Gastrocnemius medialis (tissue), 4 donors: ENCODE data around the gene COL1A1. TPM values are rescaled to one million over a fixed set of nuclear protein-coding genes. Genes with fewer than 3 reads are reported as not detected.

Source experiments
- ATAC-seq, 2 donors: fragments of 150-250 bp; one replicate each; pipeline ENCODE4 v1.9.1; 2016
- DNase-seq, 2 donors: peaks; one replicate each; pipeline ENCODE4 v3.0.0-alpha.2; 2019
- H3K27ac ChIP-seq, 4 donors: fragments of 200-600 bp; sonication (generic); 1 replicate in 1 of 4; 2 replicates in 3 of 4; pipeline ENCODE4 v1.5.1; 2016 to 2018; ENCODE audit warnings: mild to moderate bottlenecking in 2 of 4, moderate library complexity in 1 of 4
- H3K27me3 ChIP-seq, 3 donors: fragments of 200-600 bp; sonication (generic) in 2 of 3; 1 replicate in 1 of 3; 2 replicates in 2 of 3; pipeline versions ENCODE4 v1.5.1 to v1.6.0; 2016 to 2019; ENCODE audit warnings: mild to moderate bottlenecking in 1 of 3, moderate library complexity in 1 of 3
- H3K36me3 ChIP-seq, 2 donors: fragments of 200-600 bp; sonication (generic) in 1 of 2; one replicate each; pipeline ENCODE4 v1.5.1; 2017 to 2018
- H3K4me1 ChIP-seq, 2 donors: fragments of 200-600 bp; sonication (generic) in 1 of 2; one replicate each; pipeline ENCODE4 v1.5.1; 2016 to 2017; ENCODE audit warnings: mild to moderate bottlenecking in 2 of 2
- H3K4me3 ChIP-seq, 4 donors: fragments of 200-600 bp; sonication (generic) in 3 of 4; 1 replicate in 1 of 4; 2 replicates in 3 of 4; pipeline ENCODE4 v1.5.1; 2016 to 2019; ENCODE audit warnings: mild to moderate bottlenecking in 2 of 4
- H3K9me3 ChIP-seq, 3 donors: fragments of 200-600 bp; sonication (generic) in 2 of 3; 1 replicate in 1 of 3; 2 replicates in 2 of 3; pipeline ENCODE4 v1.5.1; 2016 to 2019
- POLR2A ChIP-seq, 2 donors: fragments of 450-650 bp; IDR thresholded peaks; one replicate each; pipeline ENCODE4 v1.6.1; 2017; ENCODE audit warnings: antibody characterized with exemption in 2 of 2, mild to moderate bottlenecking in 2 of 2, moderate library complexity in 2 of 2
- in situ Hi-C, 4 donors: fragments of 200-750 bp; cut with MboI; loops; one replicate each; pipeline versions ENCODE4 v1.15.0 to v1.8.0; 2017; ENCODE audit warnings: low sequenced_read_pairs in 4 of 4
- intact Hi-C: fragments of 100-400 bp; cut with DNase I; formaldehyde crosslinking; loops from one replicate; pipeline ENCODE4 v1.15.1; 2023; ENCODE audit warnings: low total_unique reads
- total RNA-seq, 4 donors: library from RNA; depleted of rRNA; stranded (reverse); fragments of >200 nt; gene quantifications; one replicate each; pipeline versions ENCODE4 v1.1.0 to v1.2.3, GENCODE V29; 2016
- TF ChIP-seq, protein P1 (sequence below), 5 experiments: fragments of 450-650 bp in 3 of 5; fragments of 200-600 bp in 2 of 5; sonication (generic) in 2 of 5; IDR thresholded peaks in 4 of 5; conservative IDR thresholded peaks in 1 of 5; 1 replicate in 4 of 5; 2 replicates in 1 of 5; pipeline ENCODE4 v1.5.1; 2016 to 2019; ENCODE audit warnings: antibody characterized with exemption in 5 of 5, mild to moderate bottlenecking in 3 of 5, moderate library complexity in 3 of 5

Gene COL1A1
- total RNA-seq, 4 donors from 2014 or later, result 1.7 to 9.5 (median 5.1) TPM

DNA sequence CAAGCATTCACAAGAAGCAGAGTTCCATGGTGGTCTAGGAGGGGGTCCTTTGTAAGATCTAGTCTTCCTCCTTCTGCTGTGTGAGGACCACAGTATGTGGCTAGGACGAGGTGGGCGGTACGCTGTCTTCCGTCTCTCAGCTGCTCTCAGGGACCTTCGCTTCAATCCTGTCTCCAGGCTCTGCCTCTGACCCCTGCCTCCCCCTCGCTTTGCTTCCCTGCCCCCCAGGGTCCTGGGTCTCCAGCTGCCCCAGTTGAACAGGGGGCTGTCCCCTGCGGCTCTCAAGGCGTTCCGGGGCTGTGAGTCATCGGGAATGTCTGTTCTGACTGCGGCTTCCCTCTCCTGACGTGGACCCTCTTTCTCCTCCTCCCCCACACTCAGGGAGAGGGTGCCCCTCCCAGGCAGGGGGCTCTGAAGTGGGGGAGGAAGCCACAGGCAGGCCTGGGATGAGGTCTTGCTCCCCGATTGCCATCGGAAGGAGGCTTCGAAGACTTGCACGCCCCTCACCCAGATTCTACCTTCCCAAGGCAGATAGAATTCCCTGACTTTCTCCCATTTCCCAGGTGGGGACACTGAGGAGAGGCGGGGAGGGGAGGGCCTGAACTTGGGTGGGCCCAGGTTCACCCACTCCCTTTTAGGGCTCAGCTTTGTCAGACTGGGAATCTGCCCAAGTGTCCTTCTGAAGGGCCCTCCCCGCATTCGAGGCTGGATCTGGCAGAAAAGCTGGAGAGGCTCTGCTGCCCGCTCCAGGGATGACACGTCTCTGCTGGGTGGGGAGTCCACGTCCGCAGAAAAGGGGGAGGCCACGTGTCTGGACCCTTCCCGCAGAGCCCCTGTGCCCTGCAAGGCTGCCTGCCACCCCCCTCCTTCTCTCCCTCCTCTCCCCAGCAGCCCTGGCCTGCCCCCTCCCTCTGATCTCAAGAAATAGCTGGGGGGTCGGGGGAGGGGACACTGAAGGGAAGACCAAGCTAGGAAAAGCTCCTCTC is 9.1 kb upstream of the COL1A1 start:
- peak overlapping the region; percentile 47 to 74 (median 56) for H3K27ac ChIP-seq
- TF ChIP-seq, protein P1, sequence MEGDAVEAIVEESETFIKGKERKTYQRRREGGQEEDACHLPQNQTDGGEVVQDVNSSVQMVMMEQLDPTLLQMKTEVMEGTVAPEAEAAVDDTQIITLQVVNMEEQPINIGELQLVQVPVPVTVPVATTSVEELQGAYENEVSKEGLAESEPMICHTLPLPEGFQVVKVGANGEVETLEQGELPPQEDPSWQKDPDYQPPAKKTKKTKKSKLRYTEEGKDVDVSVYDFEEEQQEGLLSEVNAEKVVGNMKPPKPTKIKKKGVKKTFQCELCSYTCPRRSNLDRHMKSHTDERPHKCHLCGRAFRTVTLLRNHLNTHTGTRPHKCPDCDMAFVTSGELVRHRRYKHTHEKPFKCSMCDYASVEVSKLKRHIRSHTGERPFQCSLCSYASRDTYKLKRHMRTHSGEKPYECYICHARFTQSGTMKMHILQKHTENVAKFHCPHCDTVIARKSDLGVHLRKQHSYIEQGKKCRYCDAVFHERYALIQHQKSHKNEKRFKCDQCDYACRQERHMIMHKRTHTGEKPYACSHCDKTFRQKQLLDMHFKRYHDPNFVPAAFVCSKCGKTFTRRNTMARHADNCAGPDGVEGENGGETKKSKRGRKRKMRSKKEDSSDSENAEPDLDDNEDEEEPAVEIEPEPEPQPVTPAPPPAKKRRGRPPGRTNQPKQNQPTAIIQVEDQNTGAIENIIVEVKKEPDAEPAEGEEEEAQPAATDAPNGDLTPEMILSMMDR (IDR thresholded peaks at IDR 0.05 in 4 of 5, conservative IDR thresholded peaks at IDR 0.05 in 1 of 5), result no peak
- no peak for TF ChIP-seq POLR2A (IDR thresholded peaks at IDR 0.05)
- in situ Hi-C loops (no loop called here), intact Hi-C loops (no loop called here)
- no peaks in the 10 kb centered on the region for H3K36me3 ChIP-seq
- ATAC-seq (peak in 1 of 2 donors; percentile 16), DNase-seq (no peak)
- peaks cover 8 to 30% (median 28%) of the 10 kb centered on the region in 3 donors for H3K27me3 ChIP-seq
- peaks cover 4 to 15% of the 10 kb centered on the region in 2 donors for H3K4me1 ChIP-seq
- H3K4me3 ChIP-seq, result no peak overlapping the region
- no peaks in the 10 kb centered on the region for H3K9me3 ChIP-seq

DNA sequence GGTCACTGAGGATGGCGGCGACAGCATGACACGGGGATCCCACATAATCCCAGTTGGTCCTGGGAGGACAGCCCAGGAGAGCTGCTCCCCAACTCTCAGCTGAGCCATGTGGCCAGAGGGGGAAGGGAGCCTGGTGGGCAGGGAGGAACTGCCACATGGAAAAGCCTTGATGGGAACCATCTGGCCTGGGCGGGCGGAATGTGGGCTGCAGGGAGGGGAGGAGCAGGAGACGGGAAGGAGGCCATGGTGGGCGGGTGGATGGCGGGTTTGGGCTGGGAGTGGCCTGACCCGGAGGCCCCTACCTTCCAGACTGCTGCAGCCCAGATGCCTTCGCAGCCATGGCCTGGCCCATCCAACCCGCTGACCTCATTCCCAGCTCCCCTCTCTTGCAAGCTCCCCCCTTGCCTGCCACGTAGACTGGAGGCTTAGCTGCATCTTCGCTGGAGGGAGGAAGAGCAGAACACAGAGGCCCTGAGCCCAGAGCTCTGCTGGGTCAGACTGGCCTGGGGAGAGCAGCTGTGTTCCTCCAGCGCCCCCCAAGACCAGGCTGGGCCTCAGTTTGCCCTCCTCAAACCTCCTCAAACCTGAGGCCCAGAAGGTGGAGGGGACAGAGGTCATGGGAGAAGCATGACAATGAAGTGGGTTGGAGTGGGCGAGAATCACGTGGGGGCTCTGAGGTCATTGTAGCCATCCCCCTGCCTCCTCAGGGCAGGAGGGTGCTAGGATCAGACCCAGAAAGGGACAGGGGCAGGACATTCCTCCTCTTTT is 8.2 kb upstream of the COL1A1 start:
- H3K27ac ChIP-seq, result peak overlapping the region; percentile 54 to 74 (median 58)
- TF ChIP-seq, protein P1 (IDR thresholded peaks at IDR 0.05 in 4 of 5, conservative IDR thresholded peaks at IDR 0.05 in 1 of 5), result no peak
- TF ChIP-seq POLR2A (IDR thresholded peaks at IDR 0.05), result peak in 1 of 2 donors; percentile 37
- DNase-seq, result peak; percentile 49 to 71
- H3K4me3 ChIP-seq, result no peak overlapping the region
- no peaks in the 10 kb centered on the region for H3K36me3 ChIP-seq
- ATAC-seq, result peak; percentile 51 to 53
- intact Hi-C loops, result no loop called here
- no peaks in the 10 kb centered on the region for H3K9me3 ChIP-seq
- peaks cover 8 to 30% (median 28%) of the 10 kb centered on the region in 3 donors for H3K27me3 ChIP-seq
- in situ Hi-C loops, result loop anchor here in 2 of 4 donors (5.0 kb wide), 2 partner anchors 63 to 88 kb away; partner anchors contain the start of gene TMEM92 (in 1 of the 2)
- H3K4me1 ChIP-seq, result peaks cover 4 to 15% of the 10 kb centered on the region in 2 donors

DNA sequence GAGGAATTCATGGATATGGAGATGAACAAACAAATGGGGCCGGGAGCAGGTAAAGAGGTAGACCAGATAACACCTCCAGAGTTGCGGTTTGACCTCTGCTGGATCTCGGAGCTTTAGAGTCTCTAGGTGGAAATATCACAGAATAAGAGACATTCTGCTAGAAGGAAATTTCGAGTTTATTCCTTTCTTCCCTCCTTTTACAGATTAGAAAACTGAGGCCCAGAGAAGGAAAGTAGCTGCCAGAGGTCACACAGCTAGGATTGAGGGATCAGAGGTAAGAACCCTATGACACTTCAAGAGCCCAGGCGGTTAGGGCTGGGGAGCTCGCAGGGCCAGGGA is 7.7 kb upstream of the COL1A1 start:
- no peak for TF ChIP-seq POLR2A (IDR thresholded peaks at IDR 0.05)
- TF ChIP-seq, protein P1 (IDR thresholded peaks at IDR 0.05 in 4 of 5, conservative IDR thresholded peaks at IDR 0.05 in 1 of 5), result no peak
- ATAC-seq (no peak), DNase-seq (no peak)
- H3K4me3 ChIP-seq, result no peak overlapping the region
- intact Hi-C loops (no loop called here), in situ Hi-C loops (loop anchor here in 2 of 4 donors (5.0 kb wide), 2 partner anchors 63 to 88 kb away; partner anchors contain the start of gene TMEM92 (in 1 of the 2))
- H3K27me3 ChIP-seq, result peaks cover 8 to 30% (median 28%) of the 10 kb centered on the region in 3 donors
- no peaks in the 10 kb centered on the region for H3K9me3 ChIP-seq
- H3K27ac ChIP-seq, result peak overlapping the region; percentile 48 to 74 (median 58)
- H3K36me3 ChIP-seq, result no peaks in the 10 kb centered on the region
- peaks cover 4 to 15% of the 10 kb centered on the region in 2 donors for H3K4me1 ChIP-seq

DNA sequence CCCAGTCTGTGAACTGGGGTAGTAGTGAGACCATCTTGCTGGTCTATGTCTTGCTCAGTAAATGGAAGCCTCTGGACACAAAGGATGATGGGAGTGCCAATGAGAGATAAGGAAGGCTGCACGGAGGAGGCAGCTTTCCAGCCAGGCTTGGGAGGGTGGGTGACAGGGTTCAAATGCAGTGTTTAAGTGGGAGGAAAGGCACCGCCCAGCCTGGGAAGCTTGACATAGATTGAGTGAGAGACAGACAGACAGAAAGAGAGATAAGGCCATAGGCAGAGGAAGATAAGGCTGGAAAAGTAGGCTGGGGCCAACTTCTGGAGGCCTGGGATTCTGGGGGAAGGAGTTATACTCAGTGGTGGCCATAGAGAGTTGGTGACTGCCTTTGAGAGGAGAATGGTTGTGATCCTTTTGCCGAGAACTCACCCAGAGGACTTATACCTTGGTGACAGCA is 7.2 kb upstream of the COL1A1 start:
- in situ Hi-C loops, result loop anchor here in 2 of 4 donors (5.0 kb wide), 2 partner anchors 64 to 89 kb away; partner anchors contain the start of gene TMEM92 (in 1 of the 2)
- H3K27me3 ChIP-seq, result peaks cover 8 to 30% (median 28%) of the 10 kb centered on the region in 3 donors

More for the DNA sequence above, 7.2 kb upstream of the COL1A1 start:
- no peaks in the 10 kb centered on the region for H3K9me3 ChIP-seq
- DNase-seq (no peak), ATAC-seq (no peak)
- TF ChIP-seq POLR2A (IDR thresholded peaks at IDR 0.05), result no peak
- TF ChIP-seq, protein P1 (IDR thresholded peaks at IDR 0.05 in 4 of 5, conservative IDR thresholded peaks at IDR 0.05 in 1 of 5), result no peak
- no peak overlapping the region for H3K4me3 ChIP-seq
- peaks cover 4 to 15% of the 10 kb centered on the region in 2 donors for H3K4me1 ChIP-seq
- peak overlapping the region in 2 of 4 donors; percentile 59 to 74 for H3K27ac ChIP-seq
- intact Hi-C loops, result no loop called here
- H3K36me3 ChIP-seq, result no peaks in the 10 kb centered on the region
